Activated CD4-positive, alpha-beta T cell treated with anti-CD3 and anti-CD28 coated beads, Interleukin-2, amount 10 ng/mL, durations not matched to agents 24 days and 14 days (primary cell): ENCODE results near the gene RUNDC1. TPM values are rescaled to one million over a fixed set of nuclear protein-coding genes. Genes with fewer than 3 reads are reported as not detected.
"Not testable (repeated sequence)": the region's sequence is repeated elsewhere in the genome, so short reads cannot be mapped to it uniquely, and the experiment has no call there.

Source experiments
- DNase-seq: peaks from one replicate; pipeline ENCODE4 v3.0.0; 2022
- H3K27ac Mint-ChIP-seq: one replicate; pipeline ENCODE4 v1.8.0; 2022; ENCODE audit warnings: mild to moderate bottlenecking, mixed read lengths
- H3K27me3 Mint-ChIP-seq: one replicate; pipeline ENCODE4 v1.8.0; 2022; ENCODE audit warnings: mixed read lengths
- H3K36me3 Mint-ChIP-seq: one replicate; pipeline ENCODE4 v1.8.0; 2022; ENCODE audit warnings: low read depth, mild to moderate bottlenecking, mixed read lengths
- H3K4me1 Mint-ChIP-seq: one replicate; pipeline ENCODE4 v1.8.0; 2021; ENCODE audit warnings: mixed read lengths
- H3K4me3 Mint-ChIP-seq: one replicate; pipeline ENCODE4 v1.8.0; 2022; ENCODE audit warnings: mild to moderate bottlenecking, moderate library complexity, mixed read lengths
- H3K9me3 Mint-ChIP-seq: one replicate; pipeline ENCODE4 v1.8.0; 2021; ENCODE audit warnings: mixed read lengths
- intact Hi-C: fragments of 100-400 bp; cut with micrococcal nuclease; formaldehyde crosslinking; loops from one replicate; pipeline ENCODE4 v1.15.1; 2023
- total RNA-seq: library from RNA; stranded (reverse); gene quantifications from 2 replicates; pipeline ENCODE4 v1.2.3, GENCODE V29; 2022

RUNDC1 gene
- 20.2 and 20.5 TPM in 2 replicates for total RNA-seq

GRCh38 chr17:42980274-42980765 lies at the start of gene RUNDC1:
TSS of gene RUNDC1 (plus strand) at chr17:42980565. CDS start at chr17:42980577, 12 bp downstream.
- H3K4me1 Mint-ChIP-seq = peaks cover 29% of the 10 kb centered on the region
- peaks cover 15% of the 10 kb centered on the region for H3K36me3 Mint-ChIP-seq
- H3K9me3 Mint-ChIP-seq = no peaks in the 10 kb centered on the region
- H3K4me3 Mint-ChIP-seq = peak within 1 kb of the TSS; percentile 96
- H3K27me3 Mint-ChIP-seq = no peaks in the 10 kb centered on the region
- intact Hi-C loops = loop anchor here (1.0 to 2.0 kb wide), 2 partner anchors 16 to 145 kb away; partner anchors contain the start of genes AARSD1 and BRCA1
- peak within 1 kb of the TSS; percentile 98 for H3K27ac Mint-ChIP-seq
- peak; percentile 98 for DNase-seq

GRCh38 chr17:42937712-42938596 lies 42.4 kb upstream of the RUNDC1 start:
- Mint-ChIP-seq H3K4me1 (no peaks in the 10 kb centered on the region), H3K9me3 (no peaks in the 10 kb centered on the region)

GRCh38 chr17:42944211-42944610 lies 36.2 kb upstream of the RUNDC1 start:
- no peaks in the 10 kb centered on the region for H3K9me3 Mint-ChIP-seq
- intact Hi-C loops = no loop called here
- H3K4me3 Mint-ChIP-seq = no peak overlapping the region
- H3K4me1 Mint-ChIP-seq = no peaks in the 10 kb centered on the region
- no peak for DNase-seq
- peaks cover 1% of the 10 kb centered on the region for H3K27me3 Mint-ChIP-seq
- peaks cover 7% of the 10 kb centered on the region for H3K36me3 Mint-ChIP-seq
- no peak overlapping the region for H3K27ac Mint-ChIP-seq

More at GRCh38 chr17:42937712-42938596, 42.4 kb upstream of the RUNDC1 start:
- peak; percentile 73 for DNase-seq
- intact Hi-C loops = loop anchor here (10.0 kb wide), 1 partner anchor 213 kb away; no protein-coding TSS in a partner anchor
- no peak overlapping the region for H3K27ac Mint-ChIP-seq
- H3K27me3 Mint-ChIP-seq = peaks cover 11% of the 10 kb centered on the region
- no peak overlapping the region for H3K4me3 Mint-ChIP-seq
- no peaks in the 10 kb centered on the region for H3K36me3 Mint-ChIP-seq

GRCh38 chr17:42946812-42947211 lies 33.6 kb upstream of the RUNDC1 start:
- H3K9me3 Mint-ChIP-seq = no peaks in the 10 kb centered on the region
- intact Hi-C loops = no loop called here
- H3K36me3 Mint-ChIP-seq = peaks cover 26% of the 10 kb centered on the region
- no peaks in the 10 kb centered on the region for H3K4me1 Mint-ChIP-seq
- no peak for DNase-seq
- no peak overlapping the region for H3K27ac Mint-ChIP-seq
- H3K27me3 Mint-ChIP-seq = no peaks in the 10 kb centered on the region
- no peak overlapping the region for H3K4me3 Mint-ChIP-seq

- DNase-seq = no peak
- H3K36me3 Mint-ChIP-seq = peaks cover 45% of the 10 kb centered on the region
- H3K4me3 Mint-ChIP-seq = no peak overlapping the region
- H3K4me1 Mint-ChIP-seq = peaks cover 5% of the 10 kb centered on the region
- H3K27me3 Mint-ChIP-seq = no peaks in the 10 kb centered on the region
- intact Hi-C loops = no loop called here
- H3K27ac Mint-ChIP-seq = no peak overlapping the region
- no peaks in the 10 kb centered on the region for H3K9me3 Mint-ChIP-seq
Measured at GRCh38 chr17:42950044-42950783, 30.2 kb upstream of the RUNDC1 start.

GRCh38 chr17:42953669-42954068 lies 26.7 kb upstream of the RUNDC1 start:
- Mint-ChIP-seq H3K9me3 (no peaks in the 10 kb centered on the region), H3K36me3 (peaks cover 60% of the 10 kb centered on the region), H3K27ac (no peak overlapping the region), H3K4me3 (no peak overlapping the region), H3K27me3 (no peaks in the 10 kb centered on the region), H3K4me1 (peaks cover 7% of the 10 kb centered on the region)
- intact Hi-C loops = no loop called here
- no peak for DNase-seq

- H3K27me3 Mint-ChIP-seq = no peaks in the 10 kb centered on the region
- DNase-seq = peak; percentile 97
- H3K4me1 Mint-ChIP-seq = peaks cover 13% of the 10 kb centered on the region
- peaks cover 31% of the 10 kb centered on the region for H3K36me3 Mint-ChIP-seq
- peak within 1 kb of the TSS; percentile 95 for H3K27ac Mint-ChIP-seq
- intact Hi-C loops = loop anchor here (2.0 kb wide), 2 partner anchors 16 to 34 kb away; partner anchors contain the start of genes PTGES3L, RPL27 and RUNDC1
- H3K4me3 Mint-ChIP-seq = peak within 1 kb of the TSS; percentile 90
- no peaks in the 10 kb centered on the region for H3K9me3 Mint-ChIP-seq
Measured at GRCh38 chr17:42964161-42964932, 16.0 kb upstream of the RUNDC1 start, which contains the start of gene AARSD1. TSS of gene AARSD1 (minus strand) at chr17:42964454. CDS start at chr17:42964440, 14 bp downstream.

GRCh38 chr17:42967925-42968324 lies 12.4 kb upstream of the RUNDC1 start:
- Mint-ChIP-seq H3K4me3 (no peak overlapping the region), H3K27ac (no peak overlapping the region), H3K36me3 (peaks cover 7% of the 10 kb centered on the region), H3K9me3 (no peaks in the 10 kb centered on the region), H3K4me1 (peaks cover 9% of the 10 kb centered on the region), H3K27me3 (no peaks in the 10 kb centered on the region)
- no peak for DNase-seq
- intact Hi-C loops = no loop called here

- no peaks in the 10 kb centered on the region for H3K27me3 Mint-ChIP-seq
- H3K4me3 Mint-ChIP-seq = no peak overlapping the region
- intact Hi-C loops = no loop called here
- peaks cover 4% of the 10 kb centered on the region for H3K36me3 Mint-ChIP-seq
- no peak for DNase-seq
- H3K9me3 Mint-ChIP-seq = no peaks in the 10 kb centered on the region
- peaks cover 4% of the 10 kb centered on the region for H3K4me1 Mint-ChIP-seq
- H3K27ac Mint-ChIP-seq = no peak overlapping the region
Measured at GRCh38 chr17:42969001-42969581, 11.3 kb upstream of the RUNDC1 start.

GRCh38 chr17:42971589-42971988 lies 8.8 kb upstream of the RUNDC1 start:
- DNase-seq = no peak
- Mint-ChIP-seq H3K9me3 (no peaks in the 10 kb centered on the region), H3K27ac (no peak overlapping the region), H3K36me3 (no peaks in the 10 kb centered on the region), H3K4me1 (no peaks in the 10 kb centered on the region), H3K4me3 (no peak overlapping the region), H3K27me3 (no peaks in the 10 kb centered on the region)
- intact Hi-C loops = no loop called here

GRCh38 chr17:42973323-42973722 lies 7.0 kb upstream of the RUNDC1 start:
- not testable (repeated sequence) for DNase-seq, H3K4me1 Mint-ChIP-seq

GRCh38 chr17:42975265-42975664 lies 5.1 kb upstream of the RUNDC1 start:
- Mint-ChIP-seq H3K27ac (no peak overlapping the region), H3K27me3 (no peaks in the 10 kb centered on the region), H3K36me3 (no peaks in the 10 kb centered on the region), H3K4me3 (no peak overlapping the region), H3K4me1 (peaks cover 11% of the 10 kb centered on the region), H3K9me3 (no peaks in the 10 kb centered on the region)
- no peak for DNase-seq
- intact Hi-C loops = no loop called here

More at GRCh38 chr17:42973323-42973722, 7.0 kb upstream of the RUNDC1 start:
- H3K9me3 Mint-ChIP-seq, H3K4me3 Mint-ChIP-seq, H3K36me3 Mint-ChIP-seq, H3K27ac Mint-ChIP-seq, intact Hi-C loops, H3K27me3 Mint-ChIP-seq: not testable (repeated sequence)

GRCh38 chr17:42975701-42976100 lies 4.7 kb upstream of the RUNDC1 start:
- intact Hi-C loops, H3K9me3 Mint-ChIP-seq, H3K27me3 Mint-ChIP-seq, H3K36me3 Mint-ChIP-seq, H3K27ac Mint-ChIP-seq, DNase-seq, H3K4me3 Mint-ChIP-seq: not testable (repeated sequence)
- H3K4me1 Mint-ChIP-seq = peaks cover 12% of the 10 kb centered on the region
